Glutamatergic neuron (in vitro differentiated cells): ENCODE results near the gene SCNM1. TPM values are rescaled to one million over a fixed set of nuclear protein-coding genes. Genes with fewer than 3 reads are reported as not detected.

Experiments
- DNase-seq: peaks from one replicate; pipeline ENCODE4 v3.0.0; 2022
- H3K27ac Mint-ChIP-seq: one replicate; pipeline ENCODE4 v1.8.0; 2020; ENCODE audit warnings: mild to moderate bottlenecking, mixed read lengths, inconsistent platforms; ENCODE audit not compliant: unreplicated experiment
- H3K27me3 Mint-ChIP-seq: one replicate; pipeline ENCODE4 v1.8.0; 2020; ENCODE audit warnings: mild to moderate bottlenecking, moderate library complexity, mixed read lengths, inconsistent platforms; ENCODE audit not compliant: unreplicated experiment
- H3K36me3 Mint-ChIP-seq: one replicate; pipeline ENCODE4 v1.8.0; 2020; ENCODE audit warnings: mild to moderate bottlenecking, mixed read lengths, inconsistent platforms; ENCODE audit not compliant: unreplicated experiment
- H3K4me1 Mint-ChIP-seq: one replicate; pipeline ENCODE4 v1.8.0; 2020; ENCODE audit warnings: mild to moderate bottlenecking, low read depth, mixed read lengths, inconsistent platforms; ENCODE audit not compliant: unreplicated experiment
- H3K4me3 Mint-ChIP-seq: one replicate; pipeline ENCODE4 v1.8.0; 2020; ENCODE audit warnings: mild to moderate bottlenecking, mixed read lengths, inconsistent platforms; ENCODE audit not compliant: unreplicated experiment
- H3K9me3 Mint-ChIP-seq: one replicate; pipeline ENCODE4 v1.8.0; 2020; ENCODE audit warnings: mild to moderate bottlenecking, moderate library complexity, mixed read lengths, inconsistent platforms; ENCODE audit not compliant: unreplicated experiment
- total RNA-seq: library from RNA; stranded (reverse); fragmentation: NEBNext Ultra II Directional; extraction: Animal tissue kit (Norgen Biotek cat#: 25700); gene quantifications from one replicate; pipeline ENCODE4 v1.2.1, GENCODE V29; 2021; ENCODE audit not compliant: unreplicated experiment
- TF ChIP-seq, protein P1 (sequence below): fragments of 200-600 bp; sonication (generic); IDR thresholded peaks from one replicate; pipeline ENCODE4 v1.5.0; 2021; ENCODE audit not compliant: partially characterized antibody, unreplicated experiment

The SCNM1 gene
- total RNA-seq, 1 donor from 2014 or later, result 44.2 TPM

GRCh38 chr1:151135433-151136385 lies 30.2 kb upstream of the SCNM1 start:
- DNase-seq, result no peak
- TF ChIP-seq, protein P1, sequence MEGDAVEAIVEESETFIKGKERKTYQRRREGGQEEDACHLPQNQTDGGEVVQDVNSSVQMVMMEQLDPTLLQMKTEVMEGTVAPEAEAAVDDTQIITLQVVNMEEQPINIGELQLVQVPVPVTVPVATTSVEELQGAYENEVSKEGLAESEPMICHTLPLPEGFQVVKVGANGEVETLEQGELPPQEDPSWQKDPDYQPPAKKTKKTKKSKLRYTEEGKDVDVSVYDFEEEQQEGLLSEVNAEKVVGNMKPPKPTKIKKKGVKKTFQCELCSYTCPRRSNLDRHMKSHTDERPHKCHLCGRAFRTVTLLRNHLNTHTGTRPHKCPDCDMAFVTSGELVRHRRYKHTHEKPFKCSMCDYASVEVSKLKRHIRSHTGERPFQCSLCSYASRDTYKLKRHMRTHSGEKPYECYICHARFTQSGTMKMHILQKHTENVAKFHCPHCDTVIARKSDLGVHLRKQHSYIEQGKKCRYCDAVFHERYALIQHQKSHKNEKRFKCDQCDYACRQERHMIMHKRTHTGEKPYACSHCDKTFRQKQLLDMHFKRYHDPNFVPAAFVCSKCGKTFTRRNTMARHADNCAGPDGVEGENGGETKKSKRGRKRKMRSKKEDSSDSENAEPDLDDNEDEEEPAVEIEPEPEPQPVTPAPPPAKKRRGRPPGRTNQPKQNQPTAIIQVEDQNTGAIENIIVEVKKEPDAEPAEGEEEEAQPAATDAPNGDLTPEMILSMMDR, result no peak
- Mint-ChIP-seq H3K4me3 (no peak overlapping the region), H3K36me3 (peaks cover 13% of the 10 kb centered on the region), H3K9me3 (peaks cover 9% of the 10 kb centered on the region), H3K27ac (no peak overlapping the region), H3K27me3 (peaks cover 24% of the 10 kb centered on the region), H3K4me1 (peaks cover 6% of the 10 kb centered on the region)

GRCh38 chr1:151137789-151138188 lies 28.2 kb upstream of the SCNM1 start:
- H3K4me3 Mint-ChIP-seq, result no peak overlapping the region
- peaks cover 5% of the 10 kb centered on the region for H3K9me3 Mint-ChIP-seq
- H3K27ac Mint-ChIP-seq, result no peak overlapping the region
- H3K27me3 Mint-ChIP-seq, result peaks cover 17% of the 10 kb centered on the region
- TF ChIP-seq, protein P1, result no peak
- no peak for DNase-seq
- H3K36me3 Mint-ChIP-seq, result peaks cover 13% of the 10 kb centered on the region
- H3K4me1 Mint-ChIP-seq, result no peaks in the 10 kb centered on the region

GRCh38 chr1:151142411-151143056 lies 23.4 kb upstream of the SCNM1 start:
- H3K4me1 Mint-ChIP-seq, result peaks cover 24% of the 10 kb centered on the region
- H3K9me3 Mint-ChIP-seq, result peaks cover 4% of the 10 kb centered on the region
- no peaks in the 10 kb centered on the region for H3K36me3 Mint-ChIP-seq
- peak overlapping the region; percentile 99 for H3K4me3 Mint-ChIP-seq
- DNase-seq, result no peak
- TF ChIP-seq, protein P1, result no peak
- H3K27ac Mint-ChIP-seq, result no peak overlapping the region
- peaks cover 7% of the 10 kb centered on the region for H3K27me3 Mint-ChIP-seq

- peaks cover 26% of the 10 kb centered on the region for H3K4me1 Mint-ChIP-seq
- no peak overlapping the region for H3K27ac Mint-ChIP-seq
- peak overlapping the region; percentile 99 for H3K4me3 Mint-ChIP-seq
- H3K36me3 Mint-ChIP-seq, result no peaks in the 10 kb centered on the region
- TF ChIP-seq, protein P1, result no peak
- no peak for DNase-seq
- peaks cover 7% of the 10 kb centered on the region for H3K27me3 Mint-ChIP-seq
- H3K9me3 Mint-ChIP-seq, result peaks cover 4% of the 10 kb centered on the region
Measured at GRCh38 chr1:151143057-151143435, 22.9 kb upstream of the SCNM1 start.

DNA sequence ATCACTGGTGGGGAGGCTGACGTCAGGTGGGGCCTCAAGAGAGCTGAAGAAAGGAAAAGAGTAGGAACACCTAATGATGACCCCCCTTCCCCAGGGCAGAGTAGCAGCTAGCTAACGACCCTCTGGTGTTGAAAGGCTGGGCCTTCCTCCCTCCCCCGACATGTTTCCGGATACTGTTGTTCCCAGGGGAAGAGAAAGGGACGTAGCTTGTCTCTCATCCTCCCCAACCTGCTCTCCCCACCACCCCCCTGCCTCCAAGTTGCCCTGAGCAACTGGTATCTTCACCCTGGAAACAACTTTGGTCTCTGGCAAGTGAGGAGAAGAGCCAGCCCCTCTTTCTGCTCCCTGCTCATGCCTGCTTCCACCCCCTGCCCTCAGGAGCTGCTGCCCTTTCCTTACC lies 22.0 kb upstream of the SCNM1 start:
- DNase-seq, result no peak
- H3K27me3 Mint-ChIP-seq, result peaks cover 7% of the 10 kb centered on the region
- peaks cover 6% of the 10 kb centered on the region for H3K9me3 Mint-ChIP-seq
- H3K36me3 Mint-ChIP-seq, result no peaks in the 10 kb centered on the region
- no peak overlapping the region for H3K27ac Mint-ChIP-seq
- peak overlapping the region; percentile 99 for H3K4me3 Mint-ChIP-seq
- H3K4me1 Mint-ChIP-seq, result peaks cover 29% of the 10 kb centered on the region
- TF ChIP-seq, protein P1, result no peak
